Small intestine (tissue), 7 donors: ENCODE results near the gene SLC2A3. TPM values are rescaled to one million over a fixed set of nuclear protein-coding genes. Genes with fewer than 3 reads are reported as not detected.
"Not testable (repeated sequence)": the region's sequence is repeated elsewhere in the genome, so short reads cannot be mapped to it uniquely, and the experiment has no call there.

Experiments
- DNase-seq, 2 donors: peaks; one replicate each; pipeline versions ENCODE4 v3.0.0 to v3.0.0-alpha.2; 2013
- FAIRE-seq: peaks from 2 replicates; lab custom pipeline; 2012; peaks lifted over from hg19 to GRCh38; lab: Jason Lieb, UNC
- H3K27ac ChIP-seq, 3 donors: one replicate each; pipeline ENCODE4 v1.5.1; 2013; ENCODE audit warnings: low read length in 2 of 3, mild to moderate bottlenecking in 2 of 3, control low read depth in 1 of 3, inconsistent platforms in 1 of 3, low read depth in 1 of 3, moderate library complexity in 1 of 3
- H3K27me3 ChIP-seq, 3 donors: one replicate each; pipeline ENCODE4 v1.6.1; 2013; ENCODE audit warnings: low read length in 3 of 3, inconsistent platforms in 1 of 3; ENCODE audit not compliant: control insufficient read depth in 3 of 3, insufficient read depth in 3 of 3
- H3K36me3 ChIP-seq, 3 donors: one replicate each; pipeline ENCODE4 v1.6.1; 2013; ENCODE audit warnings: low read length in 3 of 3, inconsistent platforms in 1 of 3, low read depth in 1 of 3, mild to moderate bottlenecking in 1 of 3, moderate library complexity in 1 of 3; ENCODE audit not compliant: control insufficient read depth in 3 of 3, insufficient read depth in 2 of 3
- H3K4me1 ChIP-seq, 3 donors: one replicate each; pipeline ENCODE4 v1.6.1; 2013; ENCODE audit warnings: low read length in 2 of 3, inconsistent platforms in 1 of 3, low read depth in 1 of 3, mild to moderate bottlenecking in 1 of 3, moderate library complexity in 1 of 3; ENCODE audit not compliant: control insufficient read depth in 3 of 3, insufficient read depth in 2 of 3
- H3K4me3 ChIP-seq, 3 donors: one replicate each; pipeline ENCODE4 v1.5.1; 2013; ENCODE audit warnings: low read length in 3 of 3, control low read depth in 1 of 3, inconsistent platforms in 1 of 3, low read depth in 1 of 3, mild to moderate bottlenecking in 1 of 3, moderate library complexity in 1 of 3
- H3K9me3 ChIP-seq, 2 donors: one replicate each; pipeline ENCODE4 v1.6.1; 2013; ENCODE audit warnings: low read depth in 1 of 2, low read length in 1 of 2; ENCODE audit not compliant: control insufficient read depth in 2 of 2, insufficient read depth in 1 of 2
- WGBS, 3 donors: extraction: QIAGEN DNeasy Blood & Tissue Kit; methylation state at CpG; one replicate each; pipeline ENCODE4 v1.1.7; 2013; 5-methylcytosine and 5-hydroxymethylcytosine counted together
- polyA plus RNA-seq, 4 donors: library from polyadenylated mRNA; stranded (reverse) in 3 of 4; unstranded in 1 of 4; fragments of 200-250 nt in 3 of 4; fragments of 120-200 nt in 1 of 4; gene quantifications; one replicate each; pipeline versions ENCODE4 v1.2.1 to v1.2.3, GENCODE V29; 2013
- donor health status: healthy with polysubstance abuse.
- donor health status: control.
- donor health status: control.
- donor health status: Bipolar disorder and iron deficiency.
- donor health status: healthy.

Gene SLC2A3
- polyA plus RNA-seq, 4 donors, result 0.89 to 18.1 (median 4.8) TPM

DNA sequence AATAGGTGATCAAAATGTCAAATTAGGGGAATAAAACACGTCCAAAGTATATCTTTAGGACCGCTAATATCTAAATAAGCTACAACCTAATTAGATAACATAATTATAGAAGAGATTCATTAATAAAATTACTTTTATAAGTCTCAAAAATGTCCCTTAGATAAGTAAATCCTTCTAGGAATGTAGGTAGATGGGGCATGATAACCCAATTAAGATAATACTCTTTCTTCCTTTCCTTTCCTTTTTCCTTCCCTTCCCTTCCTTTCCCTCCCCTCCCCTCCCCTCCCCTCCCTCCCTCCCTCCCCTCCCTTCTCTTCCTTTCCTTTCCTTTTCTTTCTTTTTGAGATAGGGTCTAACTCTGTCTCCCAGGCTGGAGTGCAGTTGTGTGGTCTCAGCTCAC lies 11.0 kb upstream of the SLC2A3 start:
- DNase-seq, result no peak
- Histone ChIP-seq H3K36me3 (no peaks in the 10 kb centered on the region), H3K27ac (no peak overlapping the region), H3K27me3 (no peaks in the 10 kb centered on the region), H3K4me1 (no peaks in the 10 kb centered on the region), H3K9me3 (no peaks in the 10 kb centered on the region), H3K4me3 (no peak overlapping the region)
- WGBS, 3 donors, result 36 to 73% (median 67%) methylated on average over 2 of the region's 2 CpGs
- FAIRE-seq, result no peak

DNA sequence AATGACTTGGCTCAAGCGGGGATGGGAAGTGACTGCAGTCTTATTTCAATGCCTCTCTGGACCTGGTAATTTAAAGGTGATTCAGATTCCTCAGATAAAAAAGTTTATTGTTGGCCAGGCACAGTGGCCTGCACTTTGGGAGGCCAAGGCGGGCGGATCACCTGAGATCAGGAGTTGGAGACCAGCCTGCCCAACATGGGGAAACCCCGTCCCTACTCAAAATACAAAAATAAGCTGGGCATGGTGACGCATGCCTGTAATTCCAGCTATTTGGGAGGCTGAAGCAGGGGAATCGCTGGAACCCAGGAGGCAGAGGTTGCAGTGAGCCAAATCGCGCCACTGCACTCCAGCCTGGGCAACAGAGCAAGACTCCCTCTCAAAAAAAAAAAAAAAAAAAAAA lies 8.8 kb upstream of the SLC2A3 start:
- H3K36me3 ChIP-seq, DNase-seq, H3K9me3 ChIP-seq, H3K4me3 ChIP-seq, H3K27me3 ChIP-seq, FAIRE-seq, H3K4me1 ChIP-seq, H3K27ac ChIP-seq: not testable (repeated sequence)
- WGBS, 3 donors, result 93 to 98% (median 94%) methylated on average over 8 of the region's 8 CpGs

DNA sequence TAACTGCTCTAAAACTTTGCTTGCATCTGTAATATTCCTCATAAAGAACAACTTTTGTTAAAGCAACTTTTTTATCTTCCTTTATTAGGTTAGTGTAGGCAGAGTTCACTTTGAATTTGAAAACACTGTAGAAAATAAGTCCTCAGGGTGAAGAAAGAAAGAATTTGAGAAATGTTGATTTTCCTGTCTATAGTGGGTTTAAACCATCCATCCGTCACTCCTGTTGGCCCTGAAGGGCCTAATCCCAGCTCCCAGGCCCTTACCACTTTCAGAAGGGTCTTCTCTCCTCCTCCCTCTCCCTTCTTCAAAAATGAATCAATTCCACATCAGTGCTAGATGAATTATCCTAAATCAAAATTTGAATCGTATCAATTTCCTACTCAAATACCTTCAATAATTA lies 4.9 kb upstream of the SLC2A3 start:
- Histone ChIP-seq H3K9me3 (no peaks in the 10 kb centered on the region), H3K4me1 (peaks cover 0 to 5% (median 0%) of the 10 kb centered on the region in 3 donors), H3K36me3 (no peaks in the 10 kb centered on the region), H3K27me3 (no peaks in the 10 kb centered on the region), H3K27ac (no peak overlapping the region), H3K4me3 (no peak overlapping the region)
- 90 to 100% (median 95%) methylated on average over 2 of the region's 2 CpGs for WGBS, 3 donors
- no peak for DNase-seq
- FAIRE-seq, result no peak

DNA sequence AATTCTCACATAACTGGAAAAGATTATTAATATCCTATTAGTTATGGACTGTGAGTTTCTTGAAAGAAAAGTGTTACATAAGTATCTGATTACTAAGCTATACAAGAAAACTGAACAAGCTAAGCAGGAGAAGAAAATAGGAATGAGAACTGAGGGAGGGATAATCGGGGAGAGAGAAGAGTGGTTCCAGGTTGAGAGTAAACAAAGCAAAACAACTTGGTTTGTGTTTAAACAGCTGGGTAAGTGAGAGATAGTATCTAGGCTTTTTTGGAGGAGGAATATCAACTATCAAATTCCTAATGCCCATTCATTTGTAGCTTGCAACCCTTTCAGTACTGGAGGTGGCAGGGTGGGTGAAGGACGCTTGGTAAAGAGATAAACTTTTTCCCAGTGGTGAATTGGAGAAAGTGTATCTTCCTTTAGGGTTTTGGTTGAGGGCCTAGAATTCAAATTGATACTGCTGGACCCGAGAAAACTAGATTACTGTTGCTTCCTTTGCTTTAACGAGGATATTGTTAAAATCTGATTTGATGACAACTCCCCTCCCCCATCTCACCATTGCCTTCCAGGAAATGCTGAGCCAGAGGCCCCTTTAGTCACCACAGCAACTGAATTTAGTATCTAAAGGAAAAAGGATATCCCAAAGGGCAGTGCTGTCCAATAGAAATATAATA lies 2.0 kb upstream of the SLC2A3 start:
- Histone ChIP-seq H3K9me3 (no peaks in the 10 kb centered on the region), H3K4me1 (peaks cover 0 to 5% (median 0%) of the 10 kb centered on the region in 3 donors), H3K27me3 (peaks cover 0 to 3% (median 0%) of the 10 kb centered on the region in 3 donors), H3K27ac (no peak overlapping the region), H3K36me3 (no peaks in the 10 kb centered on the region), H3K4me3 (no peak overlapping the region)
- 15 to 26% (median 22%) methylated on average over 4 of the region's 4 CpGs for WGBS, 3 donors
- FAIRE-seq (no peak), DNase-seq (no peak)

DNA sequence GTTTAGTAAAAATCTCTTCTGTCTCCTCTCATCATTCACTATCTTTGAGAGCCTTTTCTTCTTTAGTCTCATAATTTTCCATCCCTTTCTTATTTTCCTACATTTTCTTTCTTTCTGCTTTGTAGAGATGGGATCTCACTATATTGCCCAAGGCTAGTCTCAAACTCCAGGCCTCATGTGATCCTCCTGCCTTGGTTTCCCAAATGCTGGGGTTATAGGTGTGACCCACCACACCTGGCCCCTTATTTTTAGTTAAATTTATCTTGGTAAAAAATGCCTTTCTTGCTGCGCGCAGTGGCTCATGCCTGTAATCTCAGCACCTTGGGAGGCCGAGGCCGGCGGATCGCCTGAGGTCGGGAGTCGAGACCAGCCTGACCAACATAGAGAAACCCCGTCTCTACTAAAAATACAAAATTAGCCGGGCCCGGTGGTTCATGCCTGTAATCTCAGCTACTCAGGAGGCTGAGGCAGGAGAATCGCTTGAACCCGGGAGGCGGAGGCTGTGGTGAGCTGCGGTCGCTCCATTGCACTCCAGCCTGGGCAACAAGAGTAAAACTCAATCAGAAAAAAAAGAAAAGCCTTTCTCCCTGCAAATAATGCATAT lies 996 bp downstream of the SLC2A3 start:
- no peak for FAIRE-seq
- 35 to 68% (median 60%) methylated on average over 16 of the region's 16 CpGs for WGBS, 3 donors

DNA sequence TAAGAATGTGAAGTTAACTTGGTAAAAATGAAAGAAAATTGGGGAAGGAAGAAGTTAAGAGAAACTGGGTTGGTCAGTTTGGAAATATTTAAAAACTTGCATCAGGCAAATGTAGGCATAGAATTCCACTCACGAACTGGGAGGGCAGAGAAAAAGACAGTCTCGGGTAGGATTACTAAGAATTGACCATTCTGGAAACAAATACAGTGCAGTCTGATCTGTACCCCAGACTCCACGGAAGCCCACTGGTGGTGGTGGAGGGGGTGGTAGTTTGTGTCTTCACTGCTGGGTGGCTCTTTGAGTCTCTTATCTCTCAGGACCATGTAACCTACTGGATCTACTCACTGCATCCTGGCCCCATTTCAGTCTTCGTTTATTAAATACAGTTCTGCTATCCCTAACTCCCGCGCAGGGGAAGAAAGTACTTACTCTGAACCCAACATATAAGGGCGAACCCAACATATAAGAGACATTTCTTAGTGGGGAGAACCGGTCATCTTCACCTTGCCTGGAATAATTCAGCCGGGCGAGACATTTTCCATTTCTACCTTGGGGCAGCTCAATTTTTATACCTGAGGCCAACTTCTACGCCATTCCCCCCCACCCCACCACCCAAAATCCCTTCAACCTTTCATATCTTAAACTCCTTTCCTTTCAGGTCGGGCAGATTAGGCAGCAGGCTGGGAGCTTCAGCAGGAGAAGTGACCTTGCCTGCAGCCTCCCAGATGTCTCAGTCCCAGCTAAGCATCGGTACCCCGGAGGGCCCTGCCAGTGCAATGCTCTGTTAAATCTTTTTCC lies 1.7 kb downstream of the SLC2A3 start:
- Histone ChIP-seq H3K36me3 (peaks cover 0 to 8% (median 2%) of the 10 kb centered on the region in 3 donors), H3K4me1 (peaks cover 0 to 5% (median 0%) of the 10 kb centered on the region in 3 donors), H3K27me3 (peaks cover 0 to 3% (median 0%) of the 10 kb centered on the region in 3 donors), H3K27ac (peak overlapping the region in 2 of 3 donors; percentile 33 to 81), H3K9me3 (no peaks in the 10 kb centered on the region), H3K4me3 (peak overlapping the region; percentile 46 to 68 (median 47))
- no peak for DNase-seq
- FAIRE-seq, result no peak
- WGBS, 3 donors, result 34 to 62% (median 53%) methylated on average over 14 of the region's 14 CpGs

More for the DNA sequence above, 996 bp downstream of the SLC2A3 start:
- Histone ChIP-seq H3K4me1 (peaks cover 0 to 5% (median 0%) of the 10 kb centered on the region in 3 donors), H3K27ac (peak overlapping the region; percentile 9 to 82 (median 74)), H3K36me3 (peaks cover 0 to 7% (median 0%) of the 10 kb centered on the region in 3 donors), H3K4me3 (peak overlapping the region; percentile 46 to 68 (median 47)), H3K9me3 (no peaks in the 10 kb centered on the region), H3K27me3 (peaks cover 0 to 3% (median 0%) of the 10 kb centered on the region in 3 donors)
- no peak for DNase-seq

DNA sequence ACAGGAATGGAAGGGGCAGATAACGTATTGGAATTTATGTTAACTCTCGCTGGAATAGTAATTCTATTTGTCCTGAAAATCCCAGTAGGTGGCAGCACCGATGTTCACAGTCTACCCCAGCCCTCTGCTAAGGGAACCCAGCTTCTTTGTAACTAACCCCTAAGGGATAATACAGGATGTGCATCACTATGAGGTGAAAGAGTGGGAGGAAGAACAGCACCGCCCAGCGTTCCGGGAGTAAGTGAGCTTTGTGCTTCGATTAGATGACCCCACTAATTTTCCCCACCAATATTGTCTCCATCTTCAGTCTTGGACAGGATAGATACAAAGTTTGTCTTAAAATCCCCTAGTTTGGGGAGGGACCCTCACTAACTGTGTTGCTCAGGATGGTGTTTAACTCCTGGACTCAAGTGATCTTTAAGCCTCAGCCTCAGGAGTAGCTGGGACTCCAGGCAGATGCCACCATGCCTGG lies 2.7 kb downstream of the SLC2A3 start:
- no peak for FAIRE-seq
- WGBS, 3 donors, result 2 to 4% (median 3%) methylated on average over 7 of the region's 7 CpGs
- peak overlapping the region in 1 of 3 donors; percentile 88 for H3K27ac ChIP-seq

More for the DNA sequence above, 2.7 kb downstream of the SLC2A3 start:
- H3K36me3 ChIP-seq, result peaks cover 0 to 8% (median 2%) of the 10 kb centered on the region in 3 donors
- H3K27me3 ChIP-seq, result peaks cover 0 to 3% (median 0%) of the 10 kb centered on the region in 3 donors
- no peaks in the 10 kb centered on the region for H3K9me3 ChIP-seq
- peak; percentile 65 to 76 for DNase-seq
- H3K4me1 ChIP-seq, result peaks cover 0 to 5% (median 0%) of the 10 kb centered on the region in 3 donors
- H3K4me3 ChIP-seq, result peak overlapping the region in 1 of 3 donors; percentile 1
